Neural progenitor cell (in vitro differentiated cells): ENCODE data around the gene RNF214.

Source experiments
- CTCF ChIP-seq: fragments of 200-600 bp; sonication (generic); IDR thresholded peaks from 2 replicates; pipeline ENCODE4 v1.5.1; 2017; ENCODE audit warnings: antibody characterized with exemption, mild to moderate bottlenecking
- EZH2 ChIP-seq: fragments of 200-600 bp; sonication (generic); IDR thresholded peaks from 2 replicates; pipeline ENCODE4 v1.6.1; 2017; ENCODE audit warnings: antibody characterized with exemption, mild to moderate bottlenecking, moderate library complexity

- TF ChIP-seq CTCF (no peak), EZH2 (no peak)
Observed at GRCh38 chr11:117248341-117248740, 15.9 kb downstream of the RNF214 start.
